Retinal pigment epithelial cell (primary cell): ENCODE measurements around the gene GGPS1.

ENCODE experiments used
- DNase-seq: peaks from one replicate; pipeline ENCODE4 v3.0.0-alpha.2; 2010; ENCODE audit warnings: low read depth
- H3K4me3 ChIP-seq: 2 replicates; pipeline ENCODE4 v1.5.1; 2011; ENCODE audit warnings: mild to moderate bottlenecking, low read length, control low read depth, moderate library complexity
- CTCF ChIP-seq: conservative IDR thresholded peaks from 2 replicates; pipeline ENCODE4 v1.5.1; 2011; ENCODE audit warnings: low read depth, low read length, control low read depth, inconsistent platforms

Gene GGPS1

GRCh38 chr1:235295902-235296350, 32.4 kb upstream of the GGPS1 start:
- TF ChIP-seq CTCF: no peak
- no peak overlapping the region for H3K4me3 ChIP-seq
- no peak for DNase-seq

GRCh38 chr1:235296729-235297128, 31.6 kb upstream of the GGPS1 start:
- no peak overlapping the region for H3K4me3 ChIP-seq
- no peak for TF ChIP-seq CTCF
- DNase-seq: no peak

GRCh38 chr1:235297579-235297978, 30.8 kb upstream of the GGPS1 start:
- no peak for TF ChIP-seq CTCF
- no peak for DNase-seq
- no peak overlapping the region for H3K4me3 ChIP-seq

- no peak for TF ChIP-seq CTCF
- DNase-seq: no peak
- no peak overlapping the region for H3K4me3 ChIP-seq
Observed at GRCh38 chr1:235298758-235299157, 29.6 kb upstream of the GGPS1 start.

GRCh38 chr1:235299169-235299858, 29.1 kb upstream of the GGPS1 start:
- no peak overlapping the region for H3K4me3 ChIP-seq
- DNase-seq: no peak
- TF ChIP-seq CTCF: no peak

GRCh38 chr1:235302143-235302542, 26.2 kb upstream of the GGPS1 start:
- no peak for DNase-seq
- no peak for TF ChIP-seq CTCF
- no peak overlapping the region for H3K4me3 ChIP-seq
